ENCODE data around the gene ZNHIT3. TPM values are rescaled to one million over a fixed set of nuclear protein-coding genes. Genes with fewer than 3 reads are reported as not detected.
A peak's percentile ranks its signal among the peaks of the same experiment; 100 is the strongest.
"Not testable (repeated sequence)": the region's sequence is repeated elsewhere in the genome, so short reads cannot be mapped to it uniquely, and the experiment has no call there.

ZNHIT3 gene
- polyA plus RNA-seq (ENCODE audit: insufficient read length in 10 of 10): 10 to 100 TPM; 48.3 to 63.5 (median 54.7) TPM
- long read RNA-seq, donor 1, full-length matches to known transcripts: 29 of 71 reads
- long read RNA-seq, donor 1, partial matches to known transcripts: 42 of 71 reads
- long read RNA-seq, donor 1, other reads (novel, unspliced or antisense): 0 of 71 reads
- long read RNA-seq, donor 2, transcript ZNHIT3-204 (5 exons, 951 nt): major isoform, 21 of 27 reads
- long read RNA-seq, donor 2, transcript ZNHIT3-208 (4 exons, 926 nt): minor isoform, 5 of 27 reads
- long read RNA-seq, donor 2, partial matches to known transcripts: 0 of 27 reads
- long read RNA-seq, donor 2, other reads (novel, unspliced or antisense): 0 of 27 reads
- long read RNA-seq, donor 3: 0 reads
- long read RNA-seq, donor 4, transcript ZNHIT3-204 (5 exons, 951 nt): major isoform, 19 of 26 reads
- long read RNA-seq, donor 4, transcript ZNHIT3-208 (4 exons, 926 nt): minor isoform, 7 of 26 reads
- long read RNA-seq, donor 4, partial matches to known transcripts: 0 of 26 reads
- long read RNA-seq, donor 4, other reads (novel, unspliced or antisense): 0 of 26 reads
- long read RNA-seq, donor 5, full-length matches to known transcripts: 47 of 47 reads
- long read RNA-seq, donor 5, partial matches to known transcripts: 0 of 47 reads
- long read RNA-seq, donor 5, other reads (novel, unspliced or antisense): 0 of 47 reads
- long read RNA-seq, donor 6, transcript ZNHIT3-204 (5 exons, 951 nt): major isoform, 43 of 50 reads
- long read RNA-seq, donor 6, transcript ZNHIT3-208 (4 exons, 926 nt): minor isoform, 6 of 50 reads
- long read RNA-seq, donor 6, partial matches to known transcripts: 0 of 50 reads
- long read RNA-seq, donor 6, other reads (novel, unspliced or antisense): 0 of 50 reads
- long read RNA-seq, donor 7, transcript ZNHIT3-204 (5 exons, 951 nt): major isoform, 14 of 20 reads
- long read RNA-seq, donor 7, transcript ZNHIT3-208 (4 exons, 926 nt): minor isoform, 5 of 20 reads
- long read RNA-seq, donor 7, partial matches to known transcripts: 0 of 20 reads
- long read RNA-seq, donor 7, other reads (novel, unspliced or antisense): 0 of 20 reads
- long read RNA-seq, donor 8, full-length matches to known transcripts: 18 of 18 reads
- long read RNA-seq, donor 8, partial matches to known transcripts: 0 of 18 reads
- long read RNA-seq, donor 8, other reads (novel, unspliced or antisense): 0 of 18 reads
- long read RNA-seq, donor 9, full-length matches to known transcripts: 7 of 7 reads
- long read RNA-seq, donor 9, partial matches to known transcripts: 0 of 7 reads
- long read RNA-seq, donor 9, other reads (novel, unspliced or antisense): 0 of 7 reads

DNA sequence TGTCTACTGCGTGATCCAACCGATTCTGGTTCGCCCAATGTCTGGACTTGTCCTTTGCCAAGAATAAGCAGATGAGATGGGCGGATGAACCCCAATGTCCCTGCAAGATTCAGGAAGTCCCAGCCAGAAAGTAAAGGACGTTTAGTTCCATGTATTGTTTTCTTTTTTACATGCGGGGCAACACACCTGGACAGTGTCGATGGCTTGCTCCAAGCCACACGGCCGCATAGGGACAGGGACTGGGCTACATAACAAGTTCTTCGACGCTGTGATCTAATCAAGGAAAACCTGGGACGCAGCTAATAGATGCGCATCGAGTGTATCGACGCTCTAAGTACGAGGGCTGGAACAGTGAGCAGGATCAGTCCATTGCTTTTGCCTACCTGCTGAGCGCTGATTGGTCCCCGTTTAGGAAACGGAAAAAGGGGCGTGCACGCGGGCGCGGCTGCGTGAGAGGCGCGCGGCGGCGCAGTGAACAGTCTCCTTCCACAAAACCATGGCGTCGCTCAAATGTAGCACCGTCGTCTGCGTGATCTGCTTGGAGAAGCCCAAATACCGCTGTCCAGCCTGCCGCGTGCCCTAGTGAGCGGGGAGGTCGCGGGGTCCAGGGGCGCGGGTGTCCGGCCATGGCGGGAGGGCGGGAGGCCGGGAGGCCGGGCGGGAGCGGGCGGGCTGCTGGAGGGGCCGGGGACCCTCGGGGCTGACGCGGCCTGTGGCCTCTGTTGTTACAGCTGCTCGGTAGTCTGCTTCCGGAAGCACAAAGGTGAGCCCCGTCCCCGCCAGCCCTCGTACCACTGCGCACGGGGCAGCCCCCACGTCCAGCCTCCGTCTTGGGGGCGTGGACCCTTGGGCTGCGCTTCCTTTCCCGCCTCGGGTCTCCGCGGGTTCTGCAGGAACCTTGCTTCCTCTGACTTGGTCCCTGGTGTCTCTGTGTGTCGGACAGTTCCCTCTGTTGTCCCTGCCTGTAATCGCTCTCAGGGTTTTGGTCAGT is at the start of gene ZNHIT3:
Gene ZNHIT3, plus strand, starts transcription at position 478 of the 991 bp plus-strand sequence. Its CDS starts 19 bp downstream, at position 497.
- peak; percentile 94 to 98 (median 96) for DNase-seq

- not testable (repeated sequence) for DNase-seq
These were observed 44.7 kb upstream of the ZNHIT3 start for GRCh38 chr17:36441792-36442191.

GRCh38 chr17:36443777-36444176 is 42.7 kb upstream of the ZNHIT3 start:
- DNase-seq: no peak

DNA sequence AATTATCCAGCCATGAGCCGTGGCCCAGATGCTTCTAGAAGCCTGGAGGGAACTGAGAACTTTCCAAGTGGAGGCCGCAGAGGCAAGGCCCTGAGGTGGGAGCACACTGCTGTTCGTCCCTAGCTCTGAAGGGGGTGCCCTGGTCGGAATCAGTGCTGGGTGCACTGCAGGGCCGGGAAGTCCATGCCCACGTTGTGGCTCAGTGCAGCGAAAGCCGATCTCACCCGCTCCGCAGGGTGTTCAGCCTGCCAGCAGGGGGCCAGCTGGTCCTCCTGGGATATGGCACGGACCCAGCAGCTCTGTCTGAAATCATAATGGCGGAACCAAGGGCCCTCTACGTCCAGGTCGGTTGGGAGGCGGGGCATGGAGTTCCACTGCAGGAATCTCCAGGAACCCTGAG is 36.5 kb upstream of the ZNHIT3 start:
- DNase-seq: not testable (repeated sequence)

GRCh38 chr17:36452888-36453287 is 33.6 kb upstream of the ZNHIT3 start:
- not testable (repeated sequence) for DNase-seq

GRCh38 chr17:36457701-36458100 is 28.8 kb upstream of the ZNHIT3 start:
- DNase-seq: not testable (repeated sequence)

- DNase-seq: no peak
These were observed 27.4 kb upstream of the ZNHIT3 start for GRCh38 chr17:36459045-36459444.

- DNase-seq: no peak
These were observed 26.9 kb upstream of the ZNHIT3 start for GRCh38 chr17:36459601-36460000.

DNA sequence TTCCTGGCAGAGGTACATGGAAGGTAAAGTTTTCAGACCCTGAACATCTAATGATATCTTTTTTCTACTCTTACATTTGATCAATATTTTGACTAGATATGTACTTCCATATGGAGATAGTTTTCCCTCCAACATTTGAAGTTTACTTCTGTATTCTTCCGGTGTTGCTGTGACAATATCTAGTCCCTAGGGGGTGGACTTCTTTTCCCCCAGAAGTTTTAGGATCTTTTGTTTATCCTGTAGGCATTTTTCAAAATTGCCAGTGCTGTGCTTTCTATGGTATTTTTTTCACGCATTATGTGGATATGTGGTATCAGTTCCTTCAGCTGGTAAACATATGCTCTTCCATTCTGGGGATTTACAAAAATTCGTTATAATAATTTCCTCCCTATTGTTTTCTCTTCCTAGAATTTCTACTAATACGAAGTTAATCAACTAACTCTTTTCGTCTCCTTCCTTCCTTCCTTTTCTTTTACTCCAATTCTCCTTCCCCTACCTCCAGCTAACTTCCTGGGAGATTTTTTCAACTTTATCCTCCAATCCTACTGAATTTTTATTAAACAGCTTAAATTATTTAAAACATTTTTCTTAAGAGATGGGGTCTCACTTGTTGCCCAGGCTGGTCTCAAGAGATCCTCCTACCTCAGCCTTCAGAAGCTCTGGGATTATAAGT is 26.1 kb upstream of the ZNHIT3 start:
- no peak for DNase-seq

DNA sequence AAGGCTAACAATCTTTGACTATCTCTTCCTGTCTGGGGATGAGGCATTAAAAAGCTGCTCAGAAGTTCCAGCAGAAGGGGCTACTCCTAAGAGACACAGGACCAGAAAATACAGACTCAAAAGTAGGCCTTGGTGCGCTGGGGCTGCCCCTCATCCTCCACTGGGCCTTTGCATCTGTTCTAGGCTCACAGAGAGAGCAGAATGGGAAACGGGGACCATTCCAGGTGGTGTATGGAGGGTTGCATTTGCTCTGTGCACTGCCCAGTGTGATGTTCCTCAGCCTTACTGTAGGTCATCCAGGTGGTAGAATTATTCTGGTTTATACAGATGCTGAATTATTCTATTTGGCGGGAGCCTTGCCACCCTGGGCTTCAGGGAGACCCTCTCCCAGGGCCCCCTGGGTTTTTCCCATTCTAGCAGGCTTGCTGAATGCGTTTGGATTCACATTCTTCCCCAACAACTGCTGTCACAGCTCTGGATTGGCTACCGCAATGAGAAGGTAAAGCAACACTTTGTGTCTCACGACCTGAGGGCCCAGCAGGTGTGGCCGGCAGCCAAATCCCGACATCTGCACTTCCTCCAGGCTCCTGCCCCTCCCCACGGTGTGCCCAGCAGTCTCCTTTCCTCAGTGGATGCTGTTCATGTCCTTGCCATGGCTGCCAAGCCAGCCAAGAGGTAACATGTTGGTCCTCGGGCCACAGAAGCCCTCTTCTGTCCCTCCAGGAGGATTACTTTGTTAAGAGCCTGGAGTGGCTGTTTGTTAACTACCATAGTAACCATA is 25.0 kb upstream of the ZNHIT3 start:
- DNase-seq: no peak

DNA sequence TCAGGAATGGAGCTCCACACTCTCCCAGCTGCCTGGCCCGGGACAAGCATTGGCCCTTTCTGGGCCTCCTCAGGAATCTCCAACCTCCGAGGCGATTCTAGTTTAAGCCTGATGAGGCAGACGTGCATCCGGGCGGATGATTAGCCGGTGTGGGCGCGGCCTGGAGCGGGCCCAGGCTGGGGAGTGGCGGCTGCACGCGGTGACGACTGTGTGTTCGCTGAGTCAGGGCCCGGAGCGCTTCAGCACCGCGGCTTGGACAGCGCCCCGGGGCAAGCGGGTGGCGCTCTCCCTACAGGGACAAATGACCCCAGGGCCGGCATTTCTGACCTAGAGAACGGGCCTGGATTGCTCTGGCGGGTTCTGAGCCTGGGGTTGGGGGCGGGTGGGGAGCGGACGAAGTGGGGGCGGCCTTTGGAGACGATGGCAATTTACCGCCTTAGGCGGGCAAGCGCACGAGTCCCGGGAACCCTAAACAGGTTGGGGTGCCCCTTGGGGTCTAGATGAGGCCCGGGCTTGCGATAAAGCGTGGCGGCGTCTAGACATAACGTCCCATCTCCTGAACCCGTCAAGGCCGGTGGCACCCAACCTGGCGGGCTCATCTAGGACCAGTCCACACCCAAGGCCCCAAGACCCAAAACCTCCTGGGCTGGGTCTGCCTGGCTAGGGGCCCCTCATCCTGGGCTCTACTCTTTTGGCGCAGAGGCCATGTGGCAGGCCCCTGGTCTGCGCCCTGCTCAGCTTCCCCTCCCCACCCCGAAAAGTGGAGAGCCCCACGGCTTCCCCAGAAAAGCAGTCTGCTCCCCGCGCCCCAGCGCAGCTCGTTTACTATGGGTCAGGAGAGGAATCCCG is 22.3 kb upstream of the ZNHIT3 start:
- DNase-seq: peak; percentile 57 to 87 (median 62)

DNA sequence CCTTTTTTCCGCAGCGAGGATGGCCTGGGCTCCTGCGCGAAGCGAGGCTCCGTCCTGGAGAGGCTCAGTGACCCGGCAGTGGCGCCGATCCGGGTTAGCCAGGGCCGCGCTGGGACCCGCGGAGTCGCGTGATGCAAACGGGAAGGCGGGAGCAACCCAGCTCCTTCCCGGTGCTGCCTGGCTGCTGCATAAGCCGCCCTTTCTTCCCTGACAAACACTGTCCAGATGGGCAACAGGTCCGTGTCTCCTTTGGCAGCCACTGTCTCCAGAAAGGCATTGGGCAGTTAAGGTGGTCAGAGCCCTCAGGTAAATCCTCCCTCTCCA is 21.8 kb upstream of the ZNHIT3 start:
- no peak for DNase-seq

GRCh38 chr17:36468903-36469635 is 17.4 kb upstream of the ZNHIT3 start:
- DNase-seq: no peak

- DNase-seq: no peak
These were observed 16.7 kb upstream of the ZNHIT3 start for GRCh38 chr17:36469733-36470132.

DNA sequence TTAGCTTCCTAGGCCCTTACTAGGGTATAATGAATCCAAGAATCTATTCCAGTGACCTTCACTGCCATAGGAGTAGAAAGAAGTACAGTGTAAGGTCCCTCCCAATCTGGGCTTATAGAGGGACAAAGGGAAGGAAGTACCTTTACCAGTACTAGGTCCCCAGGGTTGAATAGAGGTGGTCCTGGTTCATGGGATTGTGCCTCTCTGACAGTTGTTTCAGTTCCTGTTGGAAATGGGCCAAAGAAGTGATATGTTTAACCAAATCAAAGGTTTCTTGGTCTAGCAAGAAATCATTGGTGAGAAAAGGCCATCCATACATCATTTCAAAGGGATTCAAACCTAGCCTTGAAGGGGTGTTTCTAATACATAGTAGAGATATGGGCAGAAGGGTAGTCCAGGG is 16.0 kb upstream of the ZNHIT3 start:
- DNase-seq: no peak

DNA sequence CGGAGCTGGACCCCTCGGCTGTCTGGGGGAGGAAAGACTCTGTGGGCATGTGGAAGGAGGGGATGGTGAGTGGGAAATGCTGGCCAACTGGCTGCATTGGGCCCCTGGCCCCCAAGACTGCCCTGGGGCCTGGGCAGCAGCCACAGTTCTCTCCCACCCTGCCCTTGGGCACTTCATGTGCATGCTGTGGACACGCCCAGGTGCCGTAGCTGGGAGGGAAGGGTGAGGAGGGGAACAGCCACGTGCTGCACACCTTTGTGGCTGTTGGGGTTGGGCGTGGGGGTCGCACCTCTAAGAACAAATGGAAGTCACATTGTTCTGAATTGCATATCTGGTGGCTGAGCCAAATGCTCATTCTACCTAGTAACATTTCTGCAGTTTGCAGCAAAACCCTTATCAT is 11.9 kb upstream of the ZNHIT3 start:
- DNase-seq: no peak

- DNase-seq: no peak
These were observed 11.0 kb upstream of the ZNHIT3 start for GRCh38 chr17:36475346-36475970.
